HepG2 (cell line): Measurements from ENCODE around the gene ARF5. TPM values are rescaled to one million over a fixed set of nuclear protein-coding genes. Genes with fewer than 3 reads are reported as not detected.

Experiments used
- ATAC-seq: fragments of 200-7000 bp; cut with Tn5 transposase; 3 replicates; pipeline ENCODE4 v1.9.1; 2020; ENCODE audit warnings: mild to moderate bottlenecking, moderate library complexity
- BruUV-seq: library from RNA; stranded (reverse); fragments of 400-500 nt; replicated peaks from 2 replicates; lab custom pipeline; 2021; lab: Mats Ljungman, UMichigan
- CTCF ChIA-PET: fragments of 300-600 bp; formaldehyde crosslinking; extraction: SDS; loops from one replicate; lab custom pipeline; 2021; ENCODE audit warnings: low total read pairs, inconsistent platforms, low intra/inter-chr PET ratio; lab: Yijun Ruan, JAX
- POLR2A ChIA-PET: fragments of 350-600 bp; sonication (Branson Sonifier 250); formaldehyde crosslinking; loops from one replicate; lab custom pipeline; 2020; ENCODE audit warnings: antibody characterized with exemption, inconsistent platforms; lab: Yijun Ruan, JAX
- DNase-seq: peaks from one replicate; pipeline ENCODE4 v3.0.0-alpha.2; 2015; ENCODE audit warnings: low spot score
- FAIRE-seq: peaks from 3 replicates; lab custom pipeline; 2011; peaks lifted over from hg19 to GRCh38; lab: Jason Lieb, UNC
- H2AFZ ChIP-seq: one replicate; pipeline ENCODE4 v1.6.1; 2011; ENCODE audit warnings: low read length, inconsistent platforms
- H3K27ac ChIP-seq: fragments of 300-600 bp; 3 replicates; pipeline ENCODE4 v1.8.0; 2011; ENCODE audit warnings: mixed run types, mild to moderate bottlenecking, mixed read lengths, low read length, inconsistent platforms; ENCODE audit not compliant: insufficient read depth; ENCODE audit errors: extremely low read length
- H3K27me3 ChIP-seq, 2 experiments: fragments of 200-600 bp in 1 of 2; 2 replicates in 1 of 2; 3 replicates in 1 of 2; pipeline versions ENCODE4 v1.6.0 to v1.8.0; 2011; ENCODE audit warnings: low read length in 2 of 2, mild to moderate bottlenecking in 2 of 2, moderate library complexity in 2 of 2, inconsistent platforms in 1 of 2; ENCODE audit not compliant: insufficient read depth in 2 of 2, control insufficient read depth in 1 of 2
- H3K36me3 ChIP-seq, 2 experiments: fragments of 200-600 bp in 1 of 2; replicated peaks in 1 of 2; 2 replicates in 1 of 2; 3 replicates in 1 of 2; pipeline versions ENCODE4 v1.5.1 to v1.8.0; 2011; ENCODE audit warnings: low read length in 2 of 2, inconsistent platforms in 1 of 2; ENCODE audit not compliant: insufficient read depth in 2 of 2, control insufficient read depth in 1 of 2
- H3K4me1 ChIP-seq: 2 replicates; pipeline ENCODE4 v1.5.1; 2012; ENCODE audit warnings: low read length, inconsistent platforms; ENCODE audit not compliant: insufficient read depth
- H3K4me2 ChIP-seq: 2 replicates; pipeline ENCODE4 v1.6.0; 2011; ENCODE audit warnings: low read depth, low read length, inconsistent platforms
- H3K4me3 ChIP-seq, 3 experiments: fragments of 200-600 bp in 1 of 3; sonication (generic), shearing (Covaris generic) in 1 of 3; replicated peaks in 1 of 3; 2 replicates each; pipeline ENCODE4 v1.5.1; 2011 to 2016; ENCODE audit warnings: low read length in 3 of 3, inconsistent platforms in 2 of 3, low read depth in 2 of 3, mild to moderate bottlenecking in 2 of 3, control low read depth in 1 of 3, mixed read lengths in 1 of 3; ENCODE audit not compliant: insufficient read depth in 1 of 3
- H3K79me2 ChIP-seq: one replicate; pipeline ENCODE4 v1.6.1; 2011; ENCODE audit warnings: low read length, inconsistent platforms; ENCODE audit not compliant: insufficient read depth
- H3K9ac ChIP-seq: 2 replicates; pipeline ENCODE4 v1.6.0; 2011; ENCODE audit warnings: mild to moderate bottlenecking, low read depth, low read length, inconsistent platforms; ENCODE audit not compliant: insufficient read depth
- H3K9me3 ChIP-seq: 2 replicates; pipeline ENCODE4 v1.5.1; 2012; ENCODE audit warnings: mild to moderate bottlenecking, low read length
- H4K20me1 ChIP-seq: 2 replicates; pipeline ENCODE4 v1.6.0; 2011; ENCODE audit warnings: inconsistent platforms, mild to moderate bottlenecking, low read length, moderate library complexity; ENCODE audit not compliant: insufficient read depth
- SNRNP70 ChIP-seq: fragments of 200-400 bp; formaldehyde crosslinking; IDR thresholded peaks from 2 replicates; pipeline ENCODE4 v1.6.1; 2017; ENCODE audit warnings: mild to moderate bottlenecking, low read depth, low read length, moderate library complexity
- TBP ChIP-seq: sonication (generic); formaldehyde crosslinking; IDR thresholded peaks from 2 replicates; pipeline ENCODE4 v1.5.0; 2020; ENCODE audit warnings: missing genetic modification reagents
- ZMAT3 ChIP-seq: sonication (generic); formaldehyde crosslinking; conservative IDR thresholded peaks from 2 replicates; pipeline ENCODE4 v1.7.0; 2021; ENCODE audit warnings: missing genetic modification reagents
- ZNF20 ChIP-seq: sonication (generic); formaldehyde crosslinking; IDR thresholded peaks from 2 replicates; pipeline ENCODE4 v1.4.0; 2020; ENCODE audit warnings: mild to moderate bottlenecking, moderate library complexity, missing genetic modification reagents
- WGBS: methylation state at CpG from one replicate; pipeline ENCODE4 v1.1.6; 2017; ENCODE audit warnings: low lambda C conversion rate; 5-methylcytosine and 5-hydroxymethylcytosine counted together
- in situ Hi-C: cut with HindIII; loops from 2 replicates; pipeline ENCODE4 v1.10.0; 2017; ENCODE audit warnings: low pct_unique_long_range_greater_than_20kb; ENCODE audit not compliant: extremely low pct_ligation_motif_present
- intact Hi-C: fragments of 100-400 bp; cut with micrococcal nuclease; formaldehyde crosslinking; loops from one replicate; pipeline ENCODE4 v1.10.0; 2022; ENCODE audit not compliant: unreplicated experiment
- polyA plus RNA-seq, 8 experiments: library from polyadenylated mRNA; depleted of rRNA in 3 of 8; stranded (reverse) in 7 of 8; unstranded in 1 of 8; fragments of >200 nt; fragmentation: Illumina TruSeq in 4 of 8; extraction: Trizol in 4 of 8; gene quantifications; 2 replicates each; pipeline versions ENCODE4 v1.2.1 to v1.2.3, GENCODE V29; 2011 to 2016; ENCODE audit warnings: low read depth in 4 of 8, missing spikeins in 1 of 8, mixed read lengths in 1 of 8; ENCODE audit not compliant: insufficient read depth in 1 of 8
- total RNA-seq, 5 experiments: library from RNA; depleted of rRNA; stranded (reverse); fragments of >200 nt; fragmentation: Illumina TruSeq; extraction: Trizol; gene quantifications; 2 replicates each; pipeline ENCODE4 v1.2.3, GENCODE V29; 2016; ENCODE audit warnings: low read depth in 1 of 5
- TF ChIP-seq, protein P1 (sequence below), 2 experiments: sonication (generic) in 1 of 2; formaldehyde crosslinking in 1 of 2; IDR thresholded peaks; 2 replicates each; pipeline versions ENCODE4 v1.6.1 to v1.9.0; 2014 to 2022; ENCODE audit warnings: antibody characterized with exemption in 1 of 2, borderline replicate concordance in 1 of 2, inconsistent platforms in 1 of 2, low read depth in 1 of 2, missing genetic modification reagents in 1 of 2
- TF ChIP-seq, protein P2 (sequence below): IDR thresholded peaks from 2 replicates; pipeline ENCODE4 v1.6.1; 2016; ENCODE audit warnings: missing genetic modification reagents, missing compliant biosample characterization
- TF ChIP-seq, protein P3 (sequence below): sonication (generic); formaldehyde crosslinking; IDR thresholded peaks from 2 replicates; pipeline ENCODE4 v1.4.0; 2020; ENCODE audit warnings: mild to moderate bottlenecking, missing genetic modification reagents

Gene ARF5
- total and polyA plus RNA-seq, 2 of the 13 experiments (the other 11 are each of a cell fraction or from before 2014, with no cell fraction given) = 109 to 135 TPM

DNA sequence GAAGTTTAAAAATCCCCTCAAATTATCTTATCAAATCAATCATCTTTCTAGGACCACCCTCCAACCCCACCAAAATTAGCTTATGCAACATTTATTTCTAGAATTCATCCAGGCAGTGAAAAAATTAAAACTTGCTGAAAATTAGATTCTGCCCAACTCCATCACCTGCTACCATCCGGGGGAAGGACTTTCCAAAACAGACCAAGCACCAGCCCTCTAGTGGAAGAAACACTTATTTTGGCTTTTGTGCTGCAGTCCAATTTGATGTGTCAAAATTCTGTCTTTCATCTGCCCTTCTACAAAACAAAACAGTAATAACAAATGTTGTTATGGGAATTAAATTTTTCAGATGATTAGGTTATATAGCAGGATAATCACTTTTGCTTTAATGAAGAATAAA, 38.0 kb upstream of the ARF5 start (continued):
- TF ChIP-seq, protein P1, sequence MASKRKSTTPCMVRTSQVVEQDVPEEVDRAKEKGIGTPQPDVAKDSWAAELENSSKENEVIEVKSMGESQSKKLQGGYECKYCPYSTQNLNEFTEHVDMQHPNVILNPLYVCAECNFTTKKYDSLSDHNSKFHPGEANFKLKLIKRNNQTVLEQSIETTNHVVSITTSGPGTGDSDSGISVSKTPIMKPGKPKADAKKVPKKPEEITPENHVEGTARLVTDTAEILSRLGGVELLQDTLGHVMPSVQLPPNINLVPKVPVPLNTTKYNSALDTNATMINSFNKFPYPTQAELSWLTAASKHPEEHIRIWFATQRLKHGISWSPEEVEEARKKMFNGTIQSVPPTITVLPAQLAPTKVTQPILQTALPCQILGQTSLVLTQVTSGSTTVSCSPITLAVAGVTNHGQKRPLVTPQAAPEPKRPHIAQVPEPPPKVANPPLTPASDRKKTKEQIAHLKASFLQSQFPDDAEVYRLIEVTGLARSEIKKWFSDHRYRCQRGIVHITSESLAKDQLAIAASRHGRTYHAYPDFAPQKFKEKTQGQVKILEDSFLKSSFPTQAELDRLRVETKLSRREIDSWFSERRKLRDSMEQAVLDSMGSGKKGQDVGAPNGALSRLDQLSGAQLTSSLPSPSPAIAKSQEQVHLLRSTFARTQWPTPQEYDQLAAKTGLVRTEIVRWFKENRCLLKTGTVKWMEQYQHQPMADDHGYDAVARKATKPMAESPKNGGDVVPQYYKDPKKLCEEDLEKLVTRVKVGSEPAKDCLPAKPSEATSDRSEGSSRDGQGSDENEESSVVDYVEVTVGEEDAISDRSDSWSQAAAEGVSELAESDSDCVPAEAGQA (IDR thresholded peaks at IDR 0.05; ENCODE audit: low read depth) = no peak
- TF ChIP-seq, protein P1 (CRISPR knock-in tag; IDR thresholded peaks at IDR 0.05; ENCODE audit: borderline replicate concordance) = no peak
- TF ChIP-seq, protein P2, sequence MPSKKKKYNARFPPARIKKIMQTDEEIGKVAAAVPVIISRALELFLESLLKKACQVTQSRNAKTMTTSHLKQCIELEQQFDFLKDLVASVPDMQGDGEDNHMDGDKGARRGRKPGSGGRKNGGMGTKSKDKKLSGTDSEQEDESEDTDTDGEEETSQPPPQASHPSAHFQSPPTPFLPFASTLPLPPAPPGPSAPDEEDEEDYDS (CRISPR knock-in tag) = no peak
- TF ChIP-seq, all 625 proteins: peak for 0

DNA sequence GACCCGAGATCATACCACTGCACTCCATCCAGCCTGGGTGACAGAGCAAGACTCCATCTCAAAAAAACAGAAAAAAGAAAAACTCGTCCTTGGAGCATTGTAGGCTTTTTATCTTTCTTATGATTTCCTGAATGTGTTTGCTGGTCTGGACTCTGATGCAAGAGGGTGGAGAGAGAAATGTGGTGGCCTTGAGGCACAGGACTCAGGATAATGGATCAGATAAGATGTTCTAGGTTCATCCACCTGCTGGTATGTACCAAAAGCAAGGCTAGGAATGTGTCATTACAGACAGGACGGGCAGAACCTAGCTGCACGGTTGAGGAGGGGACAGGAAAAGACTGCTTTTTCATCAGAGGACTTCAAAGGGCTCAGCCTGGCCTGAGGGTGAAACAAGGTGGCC, 36.3 kb upstream of the ARF5 start:
- H3K79me2 ChIP-seq = no peaks in the 10 kb centered on the region
- H3K27ac ChIP-seq = no peak overlapping the region
- no peak for DNase-seq
- WGBS = 3% methylated on average over 4 of the region's 4 CpGs
- TF ChIP-seq, protein P3, sequence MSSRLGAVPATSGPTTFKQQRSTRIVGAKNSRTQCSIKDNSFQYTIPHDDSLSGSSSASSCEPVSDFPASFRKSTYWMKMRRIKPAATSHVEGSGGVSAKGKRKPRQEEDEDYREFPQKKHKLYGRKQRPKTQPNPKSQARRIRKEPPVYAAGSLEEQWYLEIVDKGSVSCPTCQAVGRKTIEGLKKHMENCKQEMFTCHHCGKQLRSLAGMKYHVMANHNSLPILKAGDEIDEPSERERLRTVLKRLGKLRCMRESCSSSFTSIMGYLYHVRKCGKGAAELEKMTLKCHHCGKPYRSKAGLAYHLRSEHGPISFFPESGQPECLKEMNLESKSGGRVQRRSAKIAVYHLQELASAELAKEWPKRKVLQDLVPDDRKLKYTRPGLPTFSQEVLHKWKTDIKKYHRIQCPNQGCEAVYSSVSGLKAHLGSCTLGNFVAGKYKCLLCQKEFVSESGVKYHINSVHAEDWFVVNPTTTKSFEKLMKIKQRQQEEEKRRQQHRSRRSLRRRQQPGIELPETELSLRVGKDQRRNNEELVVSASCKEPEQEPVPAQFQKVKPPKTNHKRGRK (CRISPR knock-in tag) = no peak
- no peak for TF ChIP-seq ZMAT3 (CRISPR knock-in tag)
- no peak for TF ChIP-seq SNRNP70
- TF ChIP-seq TBP = no peak
- TF ChIP-seq ZNF20 (CRISPR knock-in tag) = no peak
- ATAC-seq = no peak
- ChIA-PET POLR2A (no interaction called here), CTCF (no interaction called here)
- intact Hi-C loops (no loop called here), in situ Hi-C loops (no loop called here)
- no peaks in the 10 kb centered on the region for H3K27me3 ChIP-seq
- BruUV-seq = no TSS peak
- FAIRE-seq = no peak
- no peaks in the 10 kb centered on the region for H3K9me3 ChIP-seq
- no peaks in the 10 kb centered on the region for H3K36me3 ChIP-seq
- no peak overlapping the region for H3K4me3 ChIP-seq
- H3K4me2 ChIP-seq = no peak overlapping the region
- H3K9ac ChIP-seq = no peak overlapping the region
- H3K4me1 ChIP-seq = no peaks in the 10 kb centered on the region
- H2AFZ ChIP-seq = no peak overlapping the region
- H4K20me1 ChIP-seq = no peaks in the 10 kb centered on the region
